B cell (primary cell): Measurements from ENCODE around the gene PRH1. TPM values are rescaled to one million over a fixed set of nuclear protein-coding genes. Genes with fewer than 3 reads are reported as not detected.

Experiments used
- ATAC-seq: fragments of 200-7000 bp; cut with Tn5 transposase; one replicate; pipeline ENCODE4 v1.10.0; 2021; ENCODE audit warnings: low read depth, mild to moderate bottlenecking, moderate number of reproducible peaks, moderate library complexity
- CTCF ChIA-PET: fragments of 350-600 bp; sonication (Branson Sonifier 250); formaldehyde crosslinking; loops from one replicate; lab custom pipeline; 2021; ENCODE audit warnings: antibody characterized with exemption, inconsistent platforms; lab: Charles Lee
- POLR2A ChIA-PET: fragments of 350-600 bp; sonication (Branson Sonifier 250); formaldehyde crosslinking; loops from one replicate; lab custom pipeline; 2021; ENCODE audit warnings: antibody characterized with exemption; lab: Charles Lee
- DNase-seq: peaks from one replicate; pipeline ENCODE4 v3.0.0; 2013
- H2AFZ ChIP-seq: 2 replicates; pipeline ENCODE4 v1.6.1; 2012; ENCODE audit warnings: mild to moderate bottlenecking, low read depth, low read length; ENCODE audit not compliant: insufficient read depth, poor library complexity, severe bottlenecking
- H3K27ac ChIP-seq, 2 donors: 1 replicate in 1 of 2; 2 replicates in 1 of 2; pipeline ENCODE4 v1.5.1; 2012 to 2013; ENCODE audit warnings: low read length in 2 of 2, mild to moderate bottlenecking in 2 of 2, moderate library complexity in 1 of 2
- H3K27me3 ChIP-seq, 4 experiments: fragments of 200-600 bp in 1 of 4; sonication (generic) in 1 of 4; replicated peaks in 1 of 4; 1 replicate in 2 of 4; 2 replicates in 2 of 4; pipeline versions ENCODE4 v1.6.1 to v1.7.0; 2013 to 2016; ENCODE audit warnings: low read length in 3 of 4, mild to moderate bottlenecking in 2 of 4, mixed read lengths in 1 of 4, moderate library complexity in 1 of 4; ENCODE audit not compliant: insufficient read depth in 4 of 4, control insufficient read depth in 3 of 4; ENCODE audit errors: control extremely low read depth in 1 of 4
- H3K36me3 ChIP-seq, 2 experiments: replicated peaks in 1 of 2; 1 replicate in 1 of 2; 2 replicates in 1 of 2; pipeline versions ENCODE4 v1.6.1 to v1.7.1; 2013; ENCODE audit warnings: low read length in 1 of 2; ENCODE audit not compliant: insufficient read depth in 2 of 2, control insufficient read depth in 1 of 2; ENCODE audit errors: control extremely low read depth in 1 of 2, extremely low read depth in 1 of 2
- H3K4me1 ChIP-seq, 2 donors: fragments of 200-600 bp in 1 of 2; sonication (generic) in 1 of 2; 1 replicate in 1 of 2; 2 replicates in 1 of 2; pipeline versions ENCODE4 v1.5.1 to v1.6.1; 2013 to 2017; ENCODE audit warnings: low read length in 2 of 2; ENCODE audit not compliant: control insufficient read depth in 2 of 2, insufficient read depth in 2 of 2
- H3K4me2 ChIP-seq: replicated peaks from 2 replicates; pipeline ENCODE3; 2012; ENCODE audit warnings: mild to moderate bottlenecking, low read depth, low read length; ENCODE audit not compliant: poor library complexity, severe bottlenecking
- H3K4me3 ChIP-seq, 5 experiments: fragments of 200-600 bp in 1 of 5; sonication (generic) in 1 of 5; 1 replicate in 3 of 5; 2 replicates in 2 of 5; pipeline versions ENCODE4 v1.5.1 to v1.7.0; 2011 to 2016; ENCODE audit warnings: low read length in 4 of 5, mild to moderate bottlenecking in 4 of 5, low read depth in 2 of 5, control low read depth in 1 of 5, moderate library complexity in 1 of 5; ENCODE audit not compliant: insufficient read depth in 1 of 5; ENCODE audit errors: control extremely low read depth in 1 of 5, extremely low read depth in 1 of 5
- H3K79me2 ChIP-seq: fragments of 200-600 bp; sonication (generic); one replicate; pipeline ENCODE4 v1.6.0; 2016; ENCODE audit warnings: low read length; ENCODE audit not compliant: control insufficient read depth, insufficient read depth
- H3K9ac ChIP-seq: fragments of 200-600 bp; sonication (generic); 2 replicates; pipeline ENCODE4 v1.6.1; 2017; ENCODE audit warnings: mild to moderate bottlenecking, low read length, moderate library complexity
- H3K9me3 ChIP-seq, 3 donors: one replicate each; pipeline versions ENCODE4 v1.6.1 to v1.7.1; 2013; ENCODE audit warnings: low read length in 2 of 3; ENCODE audit not compliant: control insufficient read depth in 2 of 3, insufficient read depth in 1 of 3; ENCODE audit errors: control extremely low read depth in 1 of 3
- H4K20me1 ChIP-seq: 2 replicates; pipeline ENCODE4 v1.6.0; 2012; ENCODE audit warnings: mild to moderate bottlenecking, low read length; ENCODE audit not compliant: insufficient read depth, control insufficient read depth, poor library complexity, severe bottlenecking
- H3K27ac Mint-ChIP-seq: one replicate; pipeline ENCODE4 v1.8.0; 2021; ENCODE audit warnings: mixed read lengths
- H3K27me3 Mint-ChIP-seq: one replicate; pipeline ENCODE4 v1.8.0; 2021; ENCODE audit warnings: mixed read lengths
- H3K4me1 Mint-ChIP-seq: one replicate; pipeline ENCODE4 v1.8.0; 2021; ENCODE audit warnings: mixed read lengths
- H3K4me3 Mint-ChIP-seq: one replicate; pipeline ENCODE4 v1.8.0; 2021; ENCODE audit warnings: mixed read lengths
- H3K9me3 Mint-ChIP-seq: one replicate; pipeline ENCODE4 v1.8.0; 2022; ENCODE audit warnings: mixed read lengths; ENCODE audit not compliant: insufficient read depth
- EZH2 ChIP-seq: IDR thresholded peaks from 2 replicates; pipeline ENCODE4 v1.6.1; 2012; ENCODE audit warnings: borderline replicate concordance, low read depth, mild to moderate bottlenecking, moderate library complexity, low read length; ENCODE audit not compliant: insufficient read depth, poor library complexity, severe bottlenecking
- WGBS: methylation state at CpG from one replicate; pipeline ENCODE4 v1.1.5; 2013; ENCODE audit warnings: missing lambda C conversion rate; ENCODE audit not compliant: insufficient coverage; 5-methylcytosine and 5-hydroxymethylcytosine counted together
- intact Hi-C: fragments of 100-400 bp; cut with micrococcal nuclease; formaldehyde crosslinking; loops from one replicate; pipeline ENCODE4 v1.10.0; 2022
- polyA plus RNA-seq: library from polyadenylated mRNA; depleted of rRNA; stranded (reverse); fragments of >200 nt; gene quantifications from 2 replicates; pipeline ENCODE4 v1.2.3, GENCODE V29; 2012
- total RNA-seq, 2 donors: library from RNA; stranded (reverse); fragments of 120-200 nt in 1 of 2; gene quantifications; 1 replicate in 1 of 2; 2 replicates in 1 of 2; pipeline versions ENCODE4 v1.2.3 to v1.2.4, GENCODE V29; 2013 to 2022
- TF ChIP-seq, protein P1 (sequence below): fragments of 200-600 bp; IDR thresholded peaks from one replicate; pipeline ENCODE4 v1.8.0; 2022; ENCODE audit warnings: antibody characterized with exemption, mild to moderate bottlenecking

PRH1 gene
- total and polyA plus RNA-seq, 2 donors (not counting 1 experiment from before 2014, with no cell fraction given): 5.9 to 39.7 TPM

DNA sequence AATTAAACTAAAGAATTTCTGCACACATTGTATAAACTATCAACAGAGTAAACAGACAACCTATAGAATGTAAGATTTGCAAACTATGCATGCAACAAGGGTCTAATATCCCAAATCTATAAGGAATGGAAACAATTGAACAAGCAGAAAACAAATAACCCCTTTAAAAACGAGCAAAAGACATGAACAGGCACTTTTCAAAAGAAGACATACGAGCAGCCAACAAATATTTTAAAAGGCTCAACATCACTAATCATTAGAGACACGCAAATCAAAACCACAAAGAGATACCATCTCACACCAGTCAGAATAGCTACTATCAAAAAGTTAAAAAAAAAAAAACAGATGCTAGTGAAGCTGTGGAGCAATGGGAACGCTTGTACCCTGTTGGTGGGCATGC is 20.6 kb upstream of the PRH1 start:
- Histone ChIP-seq H3K4me2 (no peak overlapping the region), H3K9ac (no peak overlapping the region), H2AFZ (no peak overlapping the region), H3K4me1 (no peaks in the 10 kb centered on the region), H3K9me3 (peaks cover 6 to 32% (median 12%) of the 10 kb centered on the region in 3 donors), H3K27me3 (no peaks in the 10 kb centered on the region), H3K27ac (no peak overlapping the region), H3K4me3 (no peak overlapping the region), H4K20me1 (no peaks in the 10 kb centered on the region), H3K36me3 (no peaks in the 10 kb centered on the region), H3K79me2 (no peaks in the 10 kb centered on the region)
- POLR2A ChIA-PET: no interaction called here
- CTCF ChIA-PET: no interaction called here
- WGBS: 83% methylated on average over 1 of the region's 4 CpGs
- peaks cover 18% of the 10 kb centered on the region for H3K9me3 Mint-ChIP-seq
- H3K27ac Mint-ChIP-seq: no peak overlapping the region
- H3K4me3 Mint-ChIP-seq: no peak overlapping the region
- H3K4me1 Mint-ChIP-seq: no peaks in the 10 kb centered on the region
- ATAC-seq (no peak), DNase-seq (no peak)
- no peaks in the 10 kb centered on the region for H3K27me3 Mint-ChIP-seq
- TF ChIP-seq, protein P1, sequence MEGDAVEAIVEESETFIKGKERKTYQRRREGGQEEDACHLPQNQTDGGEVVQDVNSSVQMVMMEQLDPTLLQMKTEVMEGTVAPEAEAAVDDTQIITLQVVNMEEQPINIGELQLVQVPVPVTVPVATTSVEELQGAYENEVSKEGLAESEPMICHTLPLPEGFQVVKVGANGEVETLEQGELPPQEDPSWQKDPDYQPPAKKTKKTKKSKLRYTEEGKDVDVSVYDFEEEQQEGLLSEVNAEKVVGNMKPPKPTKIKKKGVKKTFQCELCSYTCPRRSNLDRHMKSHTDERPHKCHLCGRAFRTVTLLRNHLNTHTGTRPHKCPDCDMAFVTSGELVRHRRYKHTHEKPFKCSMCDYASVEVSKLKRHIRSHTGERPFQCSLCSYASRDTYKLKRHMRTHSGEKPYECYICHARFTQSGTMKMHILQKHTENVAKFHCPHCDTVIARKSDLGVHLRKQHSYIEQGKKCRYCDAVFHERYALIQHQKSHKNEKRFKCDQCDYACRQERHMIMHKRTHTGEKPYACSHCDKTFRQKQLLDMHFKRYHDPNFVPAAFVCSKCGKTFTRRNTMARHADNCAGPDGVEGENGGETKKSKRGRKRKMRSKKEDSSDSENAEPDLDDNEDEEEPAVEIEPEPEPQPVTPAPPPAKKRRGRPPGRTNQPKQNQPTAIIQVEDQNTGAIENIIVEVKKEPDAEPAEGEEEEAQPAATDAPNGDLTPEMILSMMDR: no peak
- no peak for TF ChIP-seq EZH2
- intact Hi-C loops: no loop called here

DNA sequence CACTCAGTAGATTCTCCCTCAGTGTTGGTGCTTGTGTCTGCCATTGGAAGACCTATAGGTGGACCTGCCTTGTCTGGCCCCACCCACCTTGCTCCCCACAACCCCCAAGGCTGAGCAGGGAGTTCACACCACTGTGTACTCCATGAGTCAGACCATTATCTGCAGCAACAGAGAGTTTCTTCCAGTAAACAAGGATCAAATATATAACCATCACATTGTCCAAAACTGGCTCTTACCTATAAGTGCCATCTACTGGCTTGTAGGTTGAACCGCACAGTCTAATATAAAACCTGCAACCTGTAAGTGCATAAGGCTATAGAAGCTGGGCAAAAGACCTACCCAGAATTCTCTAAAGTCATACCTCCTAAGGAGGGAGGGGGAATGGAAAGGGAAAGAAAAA is 17.4 kb upstream of the PRH1 start:
- Mint-ChIP-seq H3K27ac (no peak overlapping the region), H3K27me3 (no peaks in the 10 kb centered on the region), H3K4me3 (no peak overlapping the region), H3K4me1 (no peaks in the 10 kb centered on the region), H3K9me3 (peaks cover 16% of the 10 kb centered on the region)
- ChIA-PET POLR2A (no interaction called here), CTCF (no interaction called here)
- no peak for DNase-seq
- Histone ChIP-seq H3K4me1 (no peaks in the 10 kb centered on the region), H3K4me3 (no peak overlapping the region), H3K27me3 (no peaks in the 10 kb centered on the region), H3K79me2 (no peaks in the 10 kb centered on the region), H3K9me3 (peaks cover 6 to 32% (median 12%) of the 10 kb centered on the region in 3 donors), H4K20me1 (no peaks in the 10 kb centered on the region), H3K4me2 (no peak overlapping the region), H3K9ac (no peak overlapping the region), H2AFZ (no peak overlapping the region), H3K36me3 (no peaks in the 10 kb centered on the region), H3K27ac (no peak overlapping the region)
- TF ChIP-seq, protein P1: no peak
- no peak for TF ChIP-seq EZH2
- no CpG with 5 or more reads among the region's 1 CpG for WGBS
- no peak for ATAC-seq
- intact Hi-C loops: no loop called here
